Measurements from ENCODE around the gene PIK3CA.

- TF ChIP-seq, protein P1, sequence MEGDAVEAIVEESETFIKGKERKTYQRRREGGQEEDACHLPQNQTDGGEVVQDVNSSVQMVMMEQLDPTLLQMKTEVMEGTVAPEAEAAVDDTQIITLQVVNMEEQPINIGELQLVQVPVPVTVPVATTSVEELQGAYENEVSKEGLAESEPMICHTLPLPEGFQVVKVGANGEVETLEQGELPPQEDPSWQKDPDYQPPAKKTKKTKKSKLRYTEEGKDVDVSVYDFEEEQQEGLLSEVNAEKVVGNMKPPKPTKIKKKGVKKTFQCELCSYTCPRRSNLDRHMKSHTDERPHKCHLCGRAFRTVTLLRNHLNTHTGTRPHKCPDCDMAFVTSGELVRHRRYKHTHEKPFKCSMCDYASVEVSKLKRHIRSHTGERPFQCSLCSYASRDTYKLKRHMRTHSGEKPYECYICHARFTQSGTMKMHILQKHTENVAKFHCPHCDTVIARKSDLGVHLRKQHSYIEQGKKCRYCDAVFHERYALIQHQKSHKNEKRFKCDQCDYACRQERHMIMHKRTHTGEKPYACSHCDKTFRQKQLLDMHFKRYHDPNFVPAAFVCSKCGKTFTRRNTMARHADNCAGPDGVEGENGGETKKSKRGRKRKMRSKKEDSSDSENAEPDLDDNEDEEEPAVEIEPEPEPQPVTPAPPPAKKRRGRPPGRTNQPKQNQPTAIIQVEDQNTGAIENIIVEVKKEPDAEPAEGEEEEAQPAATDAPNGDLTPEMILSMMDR (IDR thresholded peaks at IDR 0.05) = no peak
- TF ChIP-seq EZH2 (IDR thresholded peaks at IDR 0.05) = no peak
- no peak for TF ChIP-seq EZH2phosphoT487 (IDR thresholded peaks at IDR 0.05)
Observed at GRCh38 chr3:179105881-179106280, 42.3 kb upstream of the PIK3CA start.
